NCI-H510A treated with DMSO at 0.1 percent for 48 hours (cell line): Measurements from ENCODE around the gene ABI1.
"Not testable (repeated sequence)": the region's sequence is repeated elsewhere in the genome, so short reads cannot be mapped to it uniquely, and the experiment has no call there.

Source experiments
- DNase-seq: peaks from one replicate; lab custom pipeline; 2025; lab: John Stamatoyannopoulos, UW

ABI1 gene

GRCh38 chr10:26804418-26805393, 56.1 kb downstream of the ABI1 start:
- no peak for DNase-seq

GRCh38 chr10:26803849-26804248, 56.9 kb downstream of the ABI1 start:
- DNase-seq = no peak

DNA sequence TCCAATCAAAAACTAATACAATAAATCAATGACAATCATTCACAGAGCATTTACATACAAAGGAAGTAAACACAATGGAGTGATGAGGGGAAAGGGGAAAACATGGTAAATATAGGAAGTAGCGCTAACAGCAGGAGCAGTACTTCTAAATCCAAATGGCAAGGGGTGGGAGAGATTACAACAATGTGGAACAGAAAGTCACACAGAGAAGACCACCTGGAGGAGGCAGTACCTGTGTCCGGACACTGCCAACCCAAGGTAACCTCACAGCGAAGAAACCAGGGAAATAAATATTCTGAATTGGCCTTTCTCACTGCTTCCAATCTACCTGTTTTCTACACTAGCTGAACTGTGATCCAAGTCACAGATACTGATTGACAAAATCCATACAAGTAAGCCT, 58.2 kb downstream of the ABI1 start:
- DNase-seq = no peak

DNA sequence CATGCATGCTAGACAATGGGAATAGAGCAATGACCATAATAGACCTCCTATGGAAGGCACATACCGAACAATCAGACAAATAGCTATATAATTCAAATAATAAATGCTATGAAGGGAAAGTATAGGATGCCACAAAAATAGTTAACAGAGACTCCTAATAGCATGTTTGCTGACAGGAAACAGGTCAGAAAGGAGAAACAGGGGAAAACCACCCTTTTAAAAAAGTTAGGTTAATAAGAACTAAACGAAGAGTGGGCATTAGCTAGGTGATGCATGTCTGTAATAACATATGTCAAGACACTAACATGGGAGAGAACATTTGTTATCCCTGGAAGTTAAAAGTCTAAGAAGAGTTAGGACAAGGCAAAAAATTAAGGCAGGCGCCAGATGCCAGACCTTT, 58.9 kb downstream of the ABI1 start:
- no peak for DNase-seq

DNA sequence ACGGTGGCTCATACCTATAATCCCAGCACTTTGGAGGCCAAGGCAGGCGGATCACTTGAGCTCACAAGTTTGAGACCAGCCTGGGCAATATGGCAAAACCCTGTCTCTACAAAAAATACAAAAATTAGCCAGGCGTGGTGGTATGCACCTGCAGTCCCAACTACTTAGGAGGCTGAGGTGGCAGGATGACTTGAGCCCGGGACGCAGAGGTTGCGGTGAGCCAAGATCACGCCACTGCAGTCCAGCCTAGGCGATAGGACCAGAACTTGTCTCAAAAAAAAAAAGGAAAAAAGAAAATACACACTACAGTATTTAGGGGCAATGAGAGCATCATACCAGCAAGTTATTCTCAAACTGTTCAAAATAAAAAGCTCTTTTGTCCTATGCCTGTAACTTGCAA, 59.5 kb downstream of the ABI1 start:
- no peak for DNase-seq

DNA sequence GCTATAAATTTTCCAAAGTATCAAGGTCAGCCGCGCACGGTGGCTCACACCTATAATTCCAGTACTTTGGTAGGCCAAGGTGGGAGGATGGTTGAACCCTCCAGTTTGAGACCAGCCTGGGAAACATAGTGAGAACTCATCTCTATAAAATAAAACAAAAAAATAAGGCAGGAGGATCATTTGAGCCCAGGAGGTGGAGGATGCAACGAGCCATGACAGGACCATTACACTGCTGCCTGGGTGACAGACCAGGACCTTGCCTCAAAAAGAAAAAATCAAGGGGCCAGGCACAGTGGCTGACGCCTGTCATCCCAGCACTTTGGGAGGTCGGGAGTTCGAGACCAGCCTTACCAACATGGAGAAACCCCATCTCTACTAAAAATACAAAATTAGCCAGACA, 60.3 kb downstream of the ABI1 start:
- no peak for DNase-seq

GRCh38 chr10:26799342-26799741, 61.4 kb downstream of the ABI1 start:
- DNase-seq = no peak

- DNase-seq = no peak
These were observed 62.5 kb downstream of the ABI1 start for GRCh38 chr10:26798298-26798697.

DNA sequence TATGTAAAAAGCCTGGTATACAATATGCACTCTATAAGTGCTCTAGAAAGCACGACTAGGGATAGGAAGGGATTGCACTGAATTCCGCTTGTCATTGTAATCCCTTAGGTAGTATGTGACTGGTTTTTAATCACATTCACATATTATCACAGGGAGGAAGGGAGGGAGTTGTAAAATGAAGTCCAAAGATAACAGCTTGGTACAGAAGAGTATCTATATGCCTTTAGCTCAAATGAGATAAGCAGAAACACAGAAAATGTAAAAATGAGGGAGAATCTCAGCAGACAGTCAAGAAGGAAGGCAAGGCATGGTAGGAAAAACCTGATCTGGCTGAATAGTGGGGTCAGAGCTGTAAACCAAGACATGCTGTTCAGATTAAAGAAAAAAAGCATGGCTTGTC, 63.4 kb downstream of the ABI1 start:
- no peak for DNase-seq

DNA sequence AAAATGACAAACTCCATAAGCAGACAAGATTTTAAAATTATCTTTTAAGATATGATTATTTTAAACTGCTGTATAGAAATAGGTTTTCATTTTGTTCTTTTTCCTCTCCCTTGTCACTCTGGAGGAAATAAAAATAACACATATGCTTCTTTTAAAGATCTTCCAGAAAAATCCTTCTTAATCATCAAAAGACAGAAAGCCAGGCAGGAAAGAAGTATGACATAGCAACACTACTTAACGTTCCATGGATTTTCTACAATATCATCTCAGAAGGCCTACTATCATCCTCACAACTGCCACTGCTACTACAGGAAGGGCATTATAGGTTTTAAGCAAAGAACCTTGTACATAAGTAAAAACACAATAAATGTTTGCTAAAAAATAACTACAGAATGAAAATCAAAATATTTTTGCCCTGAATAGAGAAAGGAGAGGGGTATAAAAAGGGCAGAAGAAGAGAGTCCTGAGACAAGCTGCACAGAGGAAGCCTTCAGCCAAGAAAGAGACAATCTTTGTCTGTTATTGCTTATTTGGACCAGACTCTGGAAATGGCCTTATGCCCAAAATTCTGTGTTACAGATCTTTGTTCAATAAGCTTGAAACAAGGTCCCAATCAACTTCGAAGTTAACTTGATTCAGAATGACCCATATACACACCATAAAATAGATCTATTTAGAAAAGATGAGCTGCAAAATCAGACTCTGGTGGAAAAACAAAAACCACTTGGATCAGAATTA, 67.8 kb downstream of the ABI1 start:
- DNase-seq = no peak

DNA sequence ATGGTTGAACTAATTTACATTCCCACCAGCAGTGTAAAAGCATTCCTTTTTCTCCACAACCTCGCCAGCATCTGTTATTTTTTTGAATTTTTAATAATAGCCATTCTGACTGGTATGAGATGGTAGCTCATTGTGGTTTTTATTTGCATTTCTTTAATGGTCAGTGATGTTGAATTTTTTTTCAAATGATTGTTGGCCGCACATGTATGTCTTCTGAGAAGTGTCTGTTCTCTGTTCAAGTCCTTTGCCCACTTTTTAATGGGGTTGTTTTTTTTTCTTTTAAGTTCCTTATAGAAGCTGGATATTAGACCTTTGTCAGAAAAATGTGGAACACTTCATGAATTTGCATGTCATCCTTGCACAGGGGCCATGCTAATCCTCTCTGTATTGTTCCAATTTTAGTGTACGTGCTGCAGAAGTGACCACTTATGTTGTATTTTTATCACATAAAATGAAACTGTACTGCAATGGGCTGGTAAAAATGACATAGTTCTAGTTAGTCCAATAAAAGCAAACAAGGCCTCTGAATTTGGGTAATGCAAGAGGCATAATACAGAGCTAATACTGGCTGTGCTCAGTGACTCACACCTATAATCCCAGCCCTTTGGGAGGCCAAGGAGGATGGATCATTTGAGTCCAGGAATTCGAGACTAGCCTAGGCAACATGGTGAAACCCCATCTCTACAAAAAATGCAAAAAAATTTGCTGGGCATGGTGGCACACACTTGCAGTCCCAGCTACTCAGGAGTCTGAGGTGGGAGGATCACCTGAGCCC, 70.3 kb downstream of the ABI1 start:
- no peak for DNase-seq

DNA sequence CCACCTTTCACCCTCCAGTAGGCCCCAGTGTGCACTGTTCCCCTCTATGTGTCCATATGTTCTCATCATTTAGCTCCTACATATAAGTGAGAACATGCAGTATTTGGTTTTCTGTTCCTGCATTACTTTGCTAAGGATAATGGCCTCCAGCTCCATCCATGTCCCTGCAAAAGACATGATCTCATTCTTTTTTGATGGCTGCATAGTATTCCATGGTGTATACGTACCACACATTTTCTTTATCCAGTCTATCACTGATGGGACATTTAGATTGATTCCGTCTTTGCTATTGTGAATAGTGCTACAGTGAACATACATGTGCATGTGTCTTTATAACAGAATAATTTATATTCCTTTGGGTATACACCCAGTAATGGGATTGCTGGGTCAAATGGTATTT, 71.0 kb downstream of the ABI1 start:
- not testable (repeated sequence) for DNase-seq

DNA sequence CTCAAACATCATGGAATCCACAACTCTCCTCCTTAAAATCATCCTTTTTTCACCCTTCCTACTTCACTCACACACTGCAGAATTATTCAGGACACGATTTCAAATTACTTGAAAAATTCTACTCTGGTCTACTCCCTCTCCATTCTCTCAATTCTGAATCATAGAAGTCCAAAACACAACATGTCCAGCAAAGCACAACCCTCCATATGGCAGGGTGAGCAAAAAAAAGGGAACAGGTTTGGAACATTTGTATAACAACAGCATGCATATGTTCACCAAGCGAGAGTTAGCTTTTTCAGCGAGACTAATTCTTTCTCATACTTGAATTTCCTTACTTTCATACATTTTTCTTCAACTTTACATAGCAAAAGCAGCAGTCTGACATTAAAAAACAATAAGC, 73.4 kb downstream of the ABI1 start:
- DNase-seq = no peak

DNA sequence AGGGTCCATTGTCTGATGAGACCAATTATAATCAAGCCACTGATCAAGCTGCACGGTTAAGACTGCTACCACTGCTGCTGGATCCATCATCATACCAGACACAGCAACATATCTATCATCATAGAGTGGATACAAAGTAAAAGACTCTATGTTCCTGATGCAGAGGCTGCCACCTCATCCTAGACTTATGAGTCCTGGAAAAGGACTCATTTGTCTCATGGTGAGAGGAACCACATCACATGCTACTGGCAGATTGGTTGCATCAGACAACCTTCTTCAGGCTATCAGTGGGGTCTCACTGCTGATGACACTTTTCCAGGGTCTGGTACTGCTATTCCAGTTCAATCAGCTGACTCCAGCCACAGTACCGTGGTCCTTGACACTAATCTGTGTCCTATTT, 79.0 kb downstream of the ABI1 start:
- no peak for DNase-seq

DNA sequence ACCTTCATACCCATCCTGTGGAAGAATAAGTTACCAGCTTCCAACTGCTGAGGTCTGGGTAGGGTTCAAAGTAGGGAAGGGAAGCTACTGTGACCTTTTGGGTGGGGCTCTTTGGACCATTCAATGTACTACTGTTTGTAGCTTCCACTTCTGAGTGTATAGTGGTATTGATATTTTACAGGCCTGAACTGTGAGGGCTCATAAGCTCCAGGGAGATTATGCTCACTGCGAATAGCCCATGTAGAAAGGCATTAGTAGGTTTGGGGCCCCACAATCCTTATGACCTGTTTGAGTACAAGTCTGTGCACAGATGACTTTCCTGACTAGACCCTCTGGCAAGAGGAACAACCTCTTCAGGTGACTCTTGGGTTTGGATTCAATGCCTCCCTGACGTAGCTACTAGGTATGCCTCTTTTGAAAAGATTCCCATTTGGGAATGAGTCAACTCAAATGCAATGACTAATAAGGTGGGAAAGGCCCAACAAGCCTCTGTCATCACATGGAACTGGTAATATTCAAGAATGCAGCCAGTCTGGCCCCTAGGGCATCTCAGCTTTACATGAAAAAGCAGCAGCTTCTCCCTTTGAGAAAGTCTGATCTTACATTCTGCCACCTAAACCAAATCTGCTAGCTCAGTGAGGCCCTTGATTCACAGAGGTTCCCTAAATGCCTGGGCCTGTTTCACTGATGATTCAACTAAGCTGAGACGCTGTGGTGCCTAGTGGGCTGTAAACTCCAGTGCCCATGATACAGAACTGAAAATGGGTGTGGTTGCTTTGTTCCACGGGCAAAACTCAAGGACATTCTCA, 79.8 kb downstream of the ABI1 start:
- DNase-seq = no peak

GRCh38 chr10:26780106-26780792, 80.5 kb downstream of the ABI1 start:
- no peak for DNase-seq

- DNase-seq = no peak
These were observed 81.4 kb downstream of the ABI1 start for GRCh38 chr10:26779176-26779860.

GRCh38 chr10:26777686-26778085, 83.1 kb downstream of the ABI1 start:
- DNase-seq = no peak

DNA sequence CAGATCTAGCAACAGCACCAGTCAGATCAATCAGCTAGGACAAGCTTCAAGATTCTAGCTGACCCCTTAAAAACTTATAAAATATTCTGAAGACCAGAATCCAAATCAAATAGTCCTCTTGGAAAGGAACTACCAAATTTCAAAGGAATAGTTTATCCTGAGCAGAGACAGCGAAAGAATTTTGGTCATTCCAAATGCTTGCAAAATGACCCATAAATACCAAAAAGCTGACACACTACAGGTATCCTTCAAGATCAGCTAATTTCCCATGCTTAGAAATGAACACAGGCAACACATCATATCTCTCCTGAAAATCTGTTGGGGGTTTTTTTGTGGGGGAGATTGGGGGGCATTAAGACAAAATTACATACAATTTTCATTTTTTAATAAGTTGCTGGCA, 84.5 kb downstream of the ABI1 start:
- DNase-seq = no peak

DNA sequence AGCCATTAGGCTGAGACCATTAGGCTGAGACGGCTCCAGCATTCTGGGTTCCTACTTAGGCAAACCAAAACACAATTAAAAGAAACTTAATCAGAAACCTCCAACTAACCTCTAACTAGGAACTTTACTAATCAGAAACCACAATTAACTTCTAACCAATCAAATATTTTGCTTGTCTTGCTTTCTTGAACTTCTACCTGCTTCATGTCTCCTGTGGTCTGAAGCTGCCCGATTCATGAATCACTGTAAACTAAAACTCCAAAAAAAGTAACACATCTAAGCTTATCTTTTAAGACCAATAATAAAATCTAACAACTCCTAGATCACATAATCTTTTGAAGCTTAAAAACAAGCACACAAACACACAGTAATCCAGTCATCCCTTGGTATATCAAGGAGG, 87.1 kb downstream of the ABI1 start:
- no peak for DNase-seq
